ENCODE measurements around the gene USP11. TPM values are rescaled to one million over a fixed set of nuclear protein-coding genes. Genes with fewer than 3 reads are reported as not detected.

The USP11 gene
- total and polyA plus RNA-seq, 2 of the 8 experiments (the other 6 are each of a cell fraction or from before 2014, with no cell fraction given): 40.9 to 84.0 TPM

DNA sequence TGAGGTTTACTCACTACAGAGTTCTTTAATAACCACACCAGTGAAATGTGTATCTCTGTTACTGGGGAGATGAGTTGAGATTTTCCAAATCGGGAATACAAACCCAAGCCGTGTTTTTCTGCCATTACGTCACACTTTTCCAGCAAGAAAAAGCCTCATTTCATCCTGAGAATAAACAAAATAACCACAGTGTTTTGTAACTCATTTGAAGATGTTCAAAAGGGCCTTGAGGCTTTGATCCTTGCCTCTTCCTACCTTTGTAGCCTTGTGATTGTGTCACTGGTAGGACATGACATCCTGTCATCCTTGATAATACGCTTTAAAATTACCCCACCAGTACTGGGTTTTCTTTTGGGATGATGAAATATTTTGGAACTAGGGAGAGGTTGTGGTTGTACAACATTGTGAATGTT is 2.9 kb downstream of the USP11 start:
- no peak overlapping the region for H2BK5ac ChIP-seq (ENCODE audit: low read depth, low read length)
- no peaks in the 10 kb centered on the region for H3K23me2 ChIP-seq (ENCODE audit: low read depth, low read length)
- no peaks in the 10 kb centered on the region for H4K20me1 ChIP-seq (replicated peaks in 1 of 2; ENCODE audit: control insufficient read depth in 1 of 2, insufficient read depth in 2 of 2, low read length in 2 of 2)
- no peak overlapping the region for H3K27ac ChIP-seq (ENCODE audit: low read depth, low read length)
- H2BK20ac ChIP-seq (ENCODE audit: low read length): no peak overlapping the region
- H3K4me3 ChIP-seq (ENCODE audit: extremely low read depth in 1 of 4, insufficient read depth in 2 of 4, low read depth in 3 of 4, low read length in 4 of 4): no peak overlapping the region
- H4K91ac ChIP-seq (replicated peaks; ENCODE audit: insufficient read length, low read length): no peak overlapping the region
- peaks cover 2 to 13% (median 7%) of the 10 kb centered on the region in 4 experiments; a peak in 6 of 8 replicates for H3K36me3 ChIP-seq (ENCODE audit: control insufficient read depth in 2 of 4, insufficient read depth in 4 of 4, low read length in 3 of 4)
- H2BK120ac ChIP-seq (replicated peaks; ENCODE audit: low read depth, low read length): no peak overlapping the region
- H4K5ac ChIP-seq (ENCODE audit: insufficient read length, low read depth, low read length): no peak overlapping the region
- ChIA-PET CTCF (ENCODE audit: partially characterized antibody) (no interaction called here), POLR2A (ENCODE audit: partially characterized antibody) (interaction anchor here (1.0 kb wide), 2 partner anchors 12 to 18 kb away, joined by 3 to 4 read pairs; no protein-coding TSS in a partner anchor)
- H3K4ac ChIP-seq (replicated peaks; ENCODE audit: insufficient read length, low read depth, low read length): no peak overlapping the region
- H2AK5ac ChIP-seq (ENCODE audit: low read depth, low read length): no peak overlapping the region
- no peak overlapping the region for H3K14ac ChIP-seq (ENCODE audit: insufficient read length)
- H3K4me1 ChIP-seq (replicated peaks in 1 of 4; ENCODE audit: control insufficient read depth in 3 of 4, insufficient read depth in 4 of 4, low read length in 3 of 4): peaks cover 0 to 9% (median 5%) of the 10 kb centered on the region in 4 experiments; a peak in 4 of 7 replicates
- H2BK15ac ChIP-seq (ENCODE audit: low read length): no peak overlapping the region
- TF ChIP-seq CHD2 (IDR thresholded peaks at IDR 0.05; ENCODE audit: low read length): no peak
- no peak for TF ChIP-seq CBX5 (IDR thresholded peaks at IDR 0.05; ENCODE audit: low read depth, low read length)
- TF ChIP-seq TAF1 (IDR thresholded peaks at IDR 0.05; ENCODE audit: low read depth, low read length): no peak
- H3K27me3 ChIP-seq (replicated peaks in 1 of 4; ENCODE audit: control insufficient read depth in 3 of 4, extremely low read depth in 1 of 4, insufficient read depth in 3 of 4, low read length in 3 of 4): no peaks in the 10 kb centered on the region
- DNase-seq (ENCODE audit: low read depth in 1 of 2, low spot score in 2 of 2) (no peak), FAIRE-seq (no peak)
- H2BK12ac ChIP-seq (ENCODE audit: low read depth, low read length): no peak overlapping the region
- H3K79me1 ChIP-seq (ENCODE audit: low read depth, low read length): no peaks in the 10 kb centered on the region
- no peak overlapping the region for H3K9ac ChIP-seq (replicated peaks in 1 of 4; ENCODE audit: extremely low read depth in 1 of 4, low read depth in 3 of 4, low read length in 3 of 4)
- no peak overlapping the region for H3K18ac ChIP-seq (ENCODE audit: extremely low read depth, low read length)
- H3K79me2 ChIP-seq (ENCODE audit: control insufficient read depth in 1 of 2, insufficient read depth in 2 of 2, low read length in 2 of 2): peaks cover 0 to 44% of the 10 kb centered on the region in 2 experiments; a peak in 3 of 4 replicates
- no peak overlapping the region for H4K8ac ChIP-seq (ENCODE audit: extremely low read depth, insufficient read depth, low read length)
- no peaks in the 10 kb centered on the region for H3K9me3 ChIP-seq (ENCODE audit: insufficient read depth in 2 of 2, low read depth in 1 of 2, low read length in 1 of 2)
- H3K56ac ChIP-seq (replicated peaks; ENCODE audit: insufficient read length, low read depth, low read length): no peak overlapping the region
- H2AFZ ChIP-seq (ENCODE audit: low read length): no peak overlapping the region
- H3K23ac ChIP-seq (ENCODE audit: insufficient read length): no peak overlapping the region
- H3K4me2 ChIP-seq (ENCODE audit: insufficient read depth in 1 of 2, low read depth in 2 of 2, low read length in 2 of 2): no peak overlapping the region; a peak in 1 of 4 replicates
- 92% methylated on average over 4 of the region's 4 CpGs; no CpG with 5 or more reads in 1 of the 2 experiments for WGBS, 2 experiments (ENCODE audit: extremely low coverage in 1 of 2, insufficient coverage in 1 of 2, insufficient read length in 1 of 2, insufficient replicate concordance in 2 of 2, low coverage in 1 of 2, low lambda C conversion rate in 2 of 2, missing lambda C conversion rate in 1 of 2)

All from H1 (cell line).